Endothelial cell of umbilical vein (primary cell): ENCODE data around the gene LATS2. TPM values are rescaled to one million over a fixed set of nuclear protein-coding genes. Genes with fewer than 3 reads are reported as not detected.
"Not testable (repeated sequence)": the region's sequence is repeated elsewhere in the genome, so short reads cannot be mapped to it uniquely, and the experiment has no call there.

Experiments
- BruUV-seq: library from RNA; stranded (reverse); fragments of 400-500 nt; replicated peaks from 2 replicates; lab custom pipeline; 2021; lab: Mats Ljungman, UMichigan
- CTCF ChIA-PET: fragments of 300-600, 350-600 bp; sonication (Branson Sonifier 250); formaldehyde crosslinking; loops from one replicate; lab custom pipeline; 2021; ENCODE audit warnings: antibody characterized with exemption, inconsistent platforms; lab: Charles Lee
- POLR2A ChIA-PET: fragments of 300-600, 350-600 bp; sonication (Branson Sonifier 250); formaldehyde crosslinking; loops from one replicate; lab custom pipeline; 2021; ENCODE audit warnings: antibody characterized with exemption, inconsistent platforms; lab: Charles Lee
- DNase-seq: peaks from one replicate; pipeline ENCODE4 v3.0.0-alpha.2; 2011; ENCODE audit warnings: low read depth, low spot score
- FAIRE-seq: peaks from 2 replicates; lab custom pipeline; 2011; peaks lifted over from hg19 to GRCh38; lab: Jason Lieb, UNC
- H2AFZ ChIP-seq: 2 replicates; pipeline ENCODE4 v1.6.0; 2012; ENCODE audit warnings: low read depth, low read length, control low read depth, inconsistent platforms
- H3K27ac ChIP-seq: 2 replicates; pipeline ENCODE4 v1.5.1; 2011; ENCODE audit warnings: low read depth, mild to moderate bottlenecking, control low read depth, low read length, moderate library complexity; ENCODE audit not compliant: insufficient read depth
- H3K27me3 ChIP-seq, 2 experiments: 2 replicates each; pipeline versions ENCODE4 v1.6.0 to v1.6.1; 2011; ENCODE audit warnings: low read length in 2 of 2, mixed read lengths in 1 of 2; ENCODE audit not compliant: control insufficient read depth in 2 of 2, insufficient read depth in 2 of 2
- H3K36me3 ChIP-seq, 2 experiments: 2 replicates in 1 of 2; 3 replicates in 1 of 2; pipeline ENCODE4 v1.5.1; 2011; ENCODE audit warnings: low read length in 2 of 2, mild to moderate bottlenecking in 1 of 2, moderate library complexity in 1 of 2; ENCODE audit not compliant: control insufficient read depth in 2 of 2, insufficient read depth in 2 of 2; ENCODE audit errors: extremely low read depth in 1 of 2
- H3K4me1 ChIP-seq: 3 replicates; pipeline ENCODE4 v1.5.1; 2011; ENCODE audit warnings: mild to moderate bottlenecking, low read length; ENCODE audit not compliant: control insufficient read depth, insufficient read depth; ENCODE audit errors: extremely low read depth
- H3K4me2 ChIP-seq: 2 replicates; pipeline ENCODE4 v1.6.1; 2011; ENCODE audit warnings: low read length, control low read depth, mixed read lengths; ENCODE audit not compliant: insufficient read depth
- H3K4me3 ChIP-seq, 3 experiments: fragments of 200-600 bp in 1 of 3; sonication (generic), shearing (Covaris generic) in 1 of 3; replicated peaks in 1 of 3; 2 replicates each; pipeline ENCODE4 v1.5.1; 2011 to 2016; ENCODE audit warnings: control low read depth in 3 of 3, low read length in 3 of 3, mild to moderate bottlenecking in 2 of 3, inconsistent platforms in 1 of 3, low read depth in 1 of 3, moderate library complexity in 1 of 3; ENCODE audit not compliant: insufficient read depth in 1 of 3
- H3K79me2 ChIP-seq: 2 replicates; pipeline ENCODE4 v1.6.0; 2012; ENCODE audit warnings: low read length, inconsistent platforms; ENCODE audit not compliant: control insufficient read depth, insufficient read depth
- H3K9ac ChIP-seq: replicated peaks from 2 replicates; pipeline ENCODE3; 2011; ENCODE audit warnings: low read length, control low read depth; ENCODE audit not compliant: insufficient read depth; ENCODE audit errors: extremely low read depth
- H3K9me1 ChIP-seq: replicated peaks from 3 replicates; pipeline ENCODE4 v1.6.0; 2011; ENCODE audit warnings: mild to moderate bottlenecking, low read length; ENCODE audit not compliant: control insufficient read depth, insufficient read depth; ENCODE audit errors: extremely low read depth
- H3K9me3 ChIP-seq: replicated peaks from 2 replicates; pipeline ENCODE4 v1.5.1; 2012; ENCODE audit warnings: low read length, inconsistent platforms; ENCODE audit not compliant: control insufficient read depth, insufficient read depth
- H4K20me1 ChIP-seq: replicated peaks from 2 replicates; pipeline ENCODE3; 2011; ENCODE audit warnings: mild to moderate bottlenecking, low read length; ENCODE audit not compliant: control insufficient read depth, insufficient read depth; ENCODE audit errors: extremely low read depth
- EZH2 ChIP-seq: IDR thresholded peaks from 2 replicates; pipeline ENCODE4 v1.6.1; 2012; ENCODE audit warnings: borderline replicate concordance, low read depth, mild to moderate bottlenecking, moderate library complexity, low read length, inconsistent platforms; ENCODE audit not compliant: severe bottlenecking
- FOS ChIP-seq: IDR thresholded peaks from 2 replicates; pipeline ENCODE4 v1.6.1; 2011; ENCODE audit warnings: mild to moderate bottlenecking, low read length, moderate library complexity, borderline replicate concordance; ENCODE audit not compliant: insufficient read depth
- GATA2 ChIP-seq: IDR thresholded peaks from 2 replicates; pipeline ENCODE4 v1.7.0; 2011; ENCODE audit warnings: low read depth, mild to moderate bottlenecking, moderate library complexity, mixed read lengths, low read length; ENCODE audit not compliant: insufficient read length, insufficient read depth
- JUN ChIP-seq: IDR thresholded peaks from 2 replicates; pipeline ENCODE4 v1.6.1; 2011; ENCODE audit warnings: borderline replicate concordance, low read depth; ENCODE audit not compliant: insufficient read length, insufficient read depth
- MYC ChIP-seq: IDR thresholded peaks from one replicate; pipeline ENCODE4 v1.6.1; 2011; ENCODE audit warnings: mild to moderate bottlenecking, low read depth, low read length
- POLR2A ChIP-seq: IDR thresholded peaks from 2 replicates; pipeline ENCODE4 v1.6.1; 2012; ENCODE audit warnings: low read depth, mild to moderate bottlenecking, control low read depth, low read length
- POLR2AphosphoS5 ChIP-seq: IDR thresholded peaks from 2 replicates; pipeline ENCODE4 v1.6.1; 2012; ENCODE audit warnings: low read depth, mild to moderate bottlenecking, control low read depth, low read length, moderate library complexity; ENCODE audit not compliant: insufficient read depth
- dilution Hi-C: fragments of 300-500 bp; cut with MboI; formaldehyde crosslinking; loops from one replicate; pipeline ENCODE4 v1.15.0; 2019; ENCODE audit warnings: low sequenced_read_pairs; ENCODE audit not compliant: extremely low pct_ligation_motif_present
- intact Hi-C: fragments of 100-400 bp; cut with micrococcal nuclease; formaldehyde crosslinking; loops from one replicate; pipeline ENCODE4 v1.10.0; 2022
- polyA plus RNA-seq, 4 experiments: library from polyadenylated mRNA; depleted of rRNA in 3 of 4; stranded (reverse) in 3 of 4; unstranded in 1 of 4; fragments of >200 nt; gene quantifications; 2 replicates each; pipeline versions ENCODE4 v1.2.1 to v1.2.3, GENCODE V29; 2011 to 2012; ENCODE audit warnings: missing spikeins in 1 of 4
- total RNA-seq: library from RNA; stranded (reverse); gene quantifications from 2 replicates; pipeline ENCODE4 v1.2.3, GENCODE V29; 2021
- TF ChIP-seq, protein P1 (sequence below), 2 donors: IDR thresholded peaks; 1 replicate in 1 of 2; 2 replicates in 1 of 2; pipeline ENCODE4 v1.5.1; 2011; ENCODE audit warnings: low read length in 2 of 2, mild to moderate bottlenecking in 2 of 2, moderate library complexity in 2 of 2, control low read depth in 1 of 2, inconsistent platforms in 1 of 2, low read depth in 1 of 2; ENCODE audit not compliant: insufficient read depth in 1 of 2; ENCODE audit errors: extremely low read depth in 1 of 2
- TF ChIP-seq, protein P2 (sequence below): IDR thresholded peaks from 2 replicates; pipeline ENCODE4 v1.6.1; 2011; ENCODE audit not compliant: insufficient read depth, insufficient read length

The LATS2 gene
- total and polyA plus RNA-seq, 2 donors (not counting 3 experiments of a cell fraction or from before 2014, with no cell fraction given), result 33.5 to 67.6 TPM

GRCh38 chr13:20940511-20940910 is 120.9 kb downstream of the LATS2 start:
- BruUV-seq, H3K79me2 ChIP-seq, H3K4me1 ChIP-seq, POLR2A ChIA-PET, H2AFZ ChIP-seq, H3K9ac ChIP-seq, DNase-seq, H3K4me2 ChIP-seq, H4K20me1 ChIP-seq, H3K4me3 ChIP-seq, H3K27ac ChIP-seq, H3K9me1 ChIP-seq, dilution Hi-C loops, H3K36me3 ChIP-seq, H3K9me3 ChIP-seq, FAIRE-seq, H3K27me3 ChIP-seq: not testable (repeated sequence)
- intact Hi-C loops, result loop anchor here (10.0 kb wide), 1 partner anchor 1294 kb away; no protein-coding TSS in a partner anchor
- CTCF ChIA-PET, result interaction anchor here (0.5 kb wide), 1 partner anchor 240 kb away, joined by 3 read pairs; no protein-coding TSS in a partner anchor

DNA sequence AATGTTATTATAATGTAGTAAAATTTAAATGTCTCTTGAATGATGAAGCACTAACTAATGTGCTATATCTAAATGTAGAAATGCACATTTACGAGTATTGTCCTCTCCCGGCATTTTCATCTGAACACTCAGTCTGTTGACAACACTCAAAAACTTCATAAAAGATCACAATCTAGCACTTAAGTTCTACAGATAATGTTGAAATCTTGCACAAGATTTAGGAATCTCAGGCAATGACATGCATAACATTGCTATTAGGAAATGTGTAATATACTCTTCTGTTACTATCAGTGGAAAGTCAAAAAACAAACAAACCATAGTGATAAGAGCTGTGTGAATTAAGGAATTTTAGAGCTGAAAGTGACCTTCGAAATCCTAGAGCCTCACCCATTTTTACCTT is 121.3 kb downstream of the LATS2 start:
- H3K9me3 ChIP-seq, result no peaks in the 10 kb centered on the region
- no peaks in the 10 kb centered on the region for H3K4me1 ChIP-seq
- CTCF ChIA-PET, result interaction anchor here (0.5 to 1.0 kb wide), 2 partner anchors 15 to 240 kb away, joined by 3 to 4 read pairs; no protein-coding TSS in a partner anchor
- no peaks in the 10 kb centered on the region for H3K9me1 ChIP-seq
- FAIRE-seq (no peak), DNase-seq (no peak)
- H3K27me3 ChIP-seq, result no peaks in the 10 kb centered on the region
- H3K9ac ChIP-seq, result no peak overlapping the region
- no peaks in the 10 kb centered on the region for H3K79me2 ChIP-seq
- BruUV-seq, result no TSS peak
- no peak for TF ChIP-seq FOS
- no peak for TF ChIP-seq EZH2
- no peak for TF ChIP-seq JUN
- TF ChIP-seq MYC, result no peak
- TF ChIP-seq, protein P1, sequence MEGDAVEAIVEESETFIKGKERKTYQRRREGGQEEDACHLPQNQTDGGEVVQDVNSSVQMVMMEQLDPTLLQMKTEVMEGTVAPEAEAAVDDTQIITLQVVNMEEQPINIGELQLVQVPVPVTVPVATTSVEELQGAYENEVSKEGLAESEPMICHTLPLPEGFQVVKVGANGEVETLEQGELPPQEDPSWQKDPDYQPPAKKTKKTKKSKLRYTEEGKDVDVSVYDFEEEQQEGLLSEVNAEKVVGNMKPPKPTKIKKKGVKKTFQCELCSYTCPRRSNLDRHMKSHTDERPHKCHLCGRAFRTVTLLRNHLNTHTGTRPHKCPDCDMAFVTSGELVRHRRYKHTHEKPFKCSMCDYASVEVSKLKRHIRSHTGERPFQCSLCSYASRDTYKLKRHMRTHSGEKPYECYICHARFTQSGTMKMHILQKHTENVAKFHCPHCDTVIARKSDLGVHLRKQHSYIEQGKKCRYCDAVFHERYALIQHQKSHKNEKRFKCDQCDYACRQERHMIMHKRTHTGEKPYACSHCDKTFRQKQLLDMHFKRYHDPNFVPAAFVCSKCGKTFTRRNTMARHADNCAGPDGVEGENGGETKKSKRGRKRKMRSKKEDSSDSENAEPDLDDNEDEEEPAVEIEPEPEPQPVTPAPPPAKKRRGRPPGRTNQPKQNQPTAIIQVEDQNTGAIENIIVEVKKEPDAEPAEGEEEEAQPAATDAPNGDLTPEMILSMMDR (IDR thresholded peaks at IDR 0.05; ENCODE audit: extremely low read depth in 1 of 2, insufficient read depth in 1 of 2, low read depth in 1 of 2, low read length in 2 of 2), result no peak
- TF ChIP-seq POLR2A, result no peak
- TF ChIP-seq POLR2AphosphoS5, result no peak
- no peak for TF ChIP-seq GATA2
- TF ChIP-seq, protein P2, sequence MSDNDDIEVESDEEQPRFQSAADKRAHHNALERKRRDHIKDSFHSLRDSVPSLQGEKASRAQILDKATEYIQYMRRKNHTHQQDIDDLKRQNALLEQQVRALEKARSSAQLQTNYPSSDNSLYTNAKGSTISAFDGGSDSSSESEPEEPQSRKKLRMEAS, result no peak
- intact Hi-C loops, result loop anchor here (10.0 kb wide), 1 partner anchor 1295 kb away; no protein-coding TSS in a partner anchor
- H3K36me3 ChIP-seq, result no peaks in the 10 kb centered on the region
- H3K4me3 ChIP-seq, result no peak overlapping the region
- no peaks in the 10 kb centered on the region for H4K20me1 ChIP-seq
- no peak overlapping the region for H2AFZ ChIP-seq
- H3K4me2 ChIP-seq, result no peak overlapping the region
- H3K27ac ChIP-seq, result no peak overlapping the region
- dilution Hi-C loops, result no loop called here
- POLR2A ChIA-PET, result no interaction called here
